HG03571 (cell line): ENCODE results near the gene SCO1.
"Not testable (repeated sequence)": the region's sequence is repeated elsewhere in the genome, so short reads cannot be mapped to it uniquely, and the experiment has no call there.

ENCODE experiments used
- ATAC-seq: cut with Tn5 transposase; IDR thresholded peaks from one replicate; pipeline ENCODE4 v1.9.1; 2021; ENCODE audit not compliant: unreplicated experiment

The SCO1 gene

GRCh38 chr17:10726196-10726595 lies 28.9 kb upstream of the SCO1 start:
- ATAC-seq = no peak

GRCh38 chr17:10725262-10725661 lies 27.9 kb upstream of the SCO1 start:
- no peak for ATAC-seq

- no peak for ATAC-seq
Measured at GRCh38 chr17:10724546-10725195, 27.3 kb upstream of the SCO1 start.

GRCh38 chr17:10718547-10718946 lies 21.2 kb upstream of the SCO1 start:
- no peak for ATAC-seq

DNA sequence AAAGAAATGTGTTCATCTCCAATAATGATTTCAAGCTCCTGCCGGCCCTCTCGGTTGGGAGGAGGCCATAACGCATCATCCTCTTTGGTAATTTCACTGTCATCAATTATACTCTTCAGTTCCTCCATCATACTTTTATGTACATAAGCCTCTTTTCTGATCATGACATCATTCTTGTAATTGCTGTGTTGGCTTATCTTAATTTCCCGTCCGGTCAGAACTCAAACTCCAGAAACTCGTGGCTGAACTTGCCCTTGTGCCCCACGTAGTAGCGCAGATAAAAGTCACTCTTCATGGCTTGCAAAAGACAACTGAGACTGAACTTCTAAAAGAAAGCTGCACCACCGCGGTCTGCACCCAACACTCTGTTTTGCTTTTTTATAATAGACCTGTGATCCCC lies 18.9 kb upstream of the SCO1 start:
- no peak for ATAC-seq

GRCh38 chr17:10713318-10713717 lies 16.0 kb upstream of the SCO1 start:
- no peak for ATAC-seq

DNA sequence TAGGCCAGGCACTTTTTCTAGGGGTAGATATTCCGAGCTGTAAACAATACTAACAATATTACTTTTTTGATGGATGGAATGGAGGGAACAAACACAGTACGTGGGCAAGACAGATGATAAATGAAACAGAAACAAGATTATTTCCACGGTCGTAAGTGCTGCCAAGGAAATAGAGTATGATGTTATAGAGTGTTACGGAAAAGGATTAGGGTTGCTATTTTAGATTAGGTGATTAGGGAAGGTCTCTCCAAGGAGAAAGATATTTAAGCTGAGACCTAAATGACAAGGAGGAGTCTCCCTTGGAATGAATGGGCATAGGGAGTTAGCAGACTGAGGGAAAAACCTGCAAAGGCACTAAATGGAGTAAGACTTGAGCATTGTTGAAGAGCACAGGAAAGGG lies 8.4 kb upstream of the SCO1 start:
- ATAC-seq = no peak

GRCh38 chr17:10702574-10702973 lies 5.2 kb upstream of the SCO1 start:
- no peak for ATAC-seq

GRCh38 chr17:10699856-10700255 lies 2.5 kb upstream of the SCO1 start:
- no peak for ATAC-seq

DNA sequence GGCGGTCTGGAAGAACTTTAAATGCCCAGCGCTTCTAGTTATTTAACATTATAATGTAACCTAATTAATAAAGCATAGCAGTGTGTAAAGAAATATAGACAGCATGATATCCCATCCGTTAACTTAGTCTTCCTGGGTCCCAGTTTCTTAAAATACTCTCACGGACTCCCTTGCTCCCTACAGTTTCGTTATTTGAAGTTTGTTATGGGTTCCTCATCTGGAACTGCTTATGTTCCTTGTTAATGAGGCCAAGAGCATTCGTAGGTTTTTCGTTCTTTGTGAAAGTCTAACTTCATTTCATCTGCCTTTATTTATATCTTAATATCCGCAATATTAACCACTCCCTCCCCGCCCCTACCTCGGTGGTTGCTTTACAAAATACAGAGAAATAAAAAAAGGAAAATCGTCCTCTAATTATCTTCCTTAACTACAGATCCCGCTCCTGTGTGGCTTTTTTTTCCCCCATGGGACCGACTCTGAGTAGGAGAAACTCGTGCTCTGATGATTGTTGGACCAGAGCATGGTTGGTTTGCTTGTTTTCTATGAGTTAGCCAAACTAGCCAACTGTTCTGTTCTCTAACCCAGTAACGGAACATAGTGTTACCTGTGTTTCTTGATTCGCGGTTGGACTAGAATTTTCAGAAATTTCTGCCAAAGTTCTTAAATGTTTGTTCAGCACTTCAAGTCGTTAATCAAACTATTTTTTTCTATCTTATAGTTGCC lies 924 bp upstream of the SCO1 start:
- ATAC-seq = no peak

- not testable (repeated sequence) for ATAC-seq
Measured at GRCh38 chr17:10695875-10696407, 1.4 kb downstream of the SCO1 start.

GRCh38 chr17:10687499-10687898 lies 9.8 kb downstream of the SCO1 start:
- no peak for ATAC-seq

DNA sequence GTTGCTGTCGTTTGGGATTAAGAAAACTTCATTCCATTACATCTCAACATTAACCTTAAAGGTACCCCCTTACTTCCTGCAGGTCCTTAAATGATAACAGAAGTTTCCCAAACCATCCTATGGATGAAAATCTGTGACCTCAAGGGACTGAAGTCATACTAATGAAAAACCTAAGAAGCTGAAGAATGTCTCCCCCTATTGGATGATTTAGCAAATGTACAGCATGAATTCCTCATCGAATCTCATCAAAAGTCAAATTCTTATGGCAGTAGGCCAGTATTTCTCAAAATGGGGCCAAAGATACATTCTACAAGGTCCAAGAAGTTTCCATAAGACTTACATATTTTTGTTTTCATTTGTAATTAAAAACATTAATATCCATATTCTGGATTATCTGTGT lies 13.5 kb downstream of the SCO1 start:
- no peak for ATAC-seq

DNA sequence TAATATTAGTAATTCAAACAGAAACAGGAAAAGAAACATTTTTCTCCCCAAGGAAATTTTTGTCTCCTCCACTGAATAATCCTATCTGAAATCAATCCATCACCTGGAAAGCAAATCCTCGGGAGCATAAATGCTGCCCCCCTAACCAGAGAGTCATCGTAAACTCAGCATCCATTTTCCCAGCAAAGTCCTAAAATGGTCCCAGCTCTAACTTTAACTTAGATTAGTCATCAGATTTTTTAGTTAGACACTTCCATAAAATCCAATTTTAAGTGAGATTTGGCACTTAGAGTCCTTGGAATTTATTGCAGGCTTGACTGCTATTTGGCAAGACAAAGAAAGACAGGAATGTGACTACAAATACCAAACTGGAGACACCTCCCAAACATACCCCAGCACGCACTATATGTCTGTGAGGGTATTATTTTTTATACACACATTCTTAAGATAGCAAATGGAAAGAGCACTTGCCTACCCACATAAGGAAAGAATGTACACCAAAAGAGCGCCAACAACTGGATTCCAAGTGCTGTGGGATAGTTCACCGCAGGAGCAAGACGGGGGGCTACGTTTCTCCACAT lies 15.4 kb downstream of the SCO1 start:
- ATAC-seq = no peak

DNA sequence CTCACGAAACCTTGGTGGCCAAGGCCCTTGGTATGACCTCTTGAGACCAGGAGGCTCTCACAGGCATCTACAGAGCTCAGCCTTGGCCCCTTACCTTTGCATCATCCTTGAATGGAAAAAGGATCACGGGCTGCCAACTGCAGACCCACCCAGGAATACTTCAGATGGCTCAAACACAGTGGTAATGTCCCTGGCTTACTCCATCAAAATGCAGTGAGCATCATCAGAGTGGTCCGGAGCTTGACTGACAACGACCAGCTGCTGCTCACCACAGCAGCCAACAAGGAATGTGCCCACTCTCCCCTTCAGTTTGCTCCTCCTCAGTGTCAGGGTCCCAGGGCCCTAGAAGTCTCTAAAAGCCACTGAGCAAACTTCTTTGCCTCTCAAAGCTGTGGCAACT lies 22.6 kb downstream of the SCO1 start:
- no peak for ATAC-seq

GRCh38 chr17:10673312-10673711 lies 24.0 kb downstream of the SCO1 start:
- ATAC-seq = no peak

- ATAC-seq = no peak
Measured at GRCh38 chr17:10668775-10669174, 28.6 kb downstream of the SCO1 start.

DNA sequence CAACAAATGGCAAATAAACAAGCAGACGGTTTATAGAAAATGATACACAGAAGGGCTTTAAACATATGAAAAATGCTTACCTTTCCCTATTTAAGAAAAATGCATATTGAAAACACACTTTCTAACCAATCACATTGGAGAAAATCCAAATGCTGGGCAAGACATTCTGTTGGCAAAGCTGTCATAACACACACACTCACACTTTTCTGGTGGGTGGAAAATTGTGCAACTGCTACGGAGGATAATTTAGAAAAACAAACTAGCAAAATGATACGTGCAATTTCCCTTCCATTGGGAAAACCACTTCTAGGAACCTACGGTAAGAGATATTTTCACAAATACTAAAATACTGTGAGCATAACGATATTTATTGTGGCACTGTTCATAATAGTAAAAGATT lies 30.4 kb downstream of the SCO1 start:
- no peak for ATAC-seq

GRCh38 chr17:10664571-10664970 lies 32.8 kb downstream of the SCO1 start:
- ATAC-seq = no peak

DNA sequence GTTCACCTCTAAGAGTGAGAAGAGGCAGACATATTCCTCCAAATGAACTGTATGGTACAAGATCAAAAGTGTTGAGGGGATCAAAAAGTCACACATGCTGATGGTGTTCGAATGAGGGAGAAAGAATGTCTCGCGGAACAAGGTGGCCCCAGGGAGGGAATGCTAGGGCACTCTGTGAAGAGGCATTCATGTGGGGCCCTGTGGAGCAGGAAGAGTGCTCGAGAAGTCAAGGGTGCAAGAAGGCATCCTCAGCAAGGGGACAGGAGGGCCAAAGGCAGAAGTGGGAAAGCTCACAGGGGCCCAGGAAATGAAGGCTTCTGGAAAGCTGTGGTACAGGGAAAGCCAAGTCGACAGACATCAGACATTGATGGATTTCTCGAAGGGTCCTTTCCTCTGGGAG lies 34.1 kb downstream of the SCO1 start:
- no peak for ATAC-seq

- no peak for ATAC-seq
Measured at GRCh38 chr17:10661437-10661836, 35.9 kb downstream of the SCO1 start.

DNA sequence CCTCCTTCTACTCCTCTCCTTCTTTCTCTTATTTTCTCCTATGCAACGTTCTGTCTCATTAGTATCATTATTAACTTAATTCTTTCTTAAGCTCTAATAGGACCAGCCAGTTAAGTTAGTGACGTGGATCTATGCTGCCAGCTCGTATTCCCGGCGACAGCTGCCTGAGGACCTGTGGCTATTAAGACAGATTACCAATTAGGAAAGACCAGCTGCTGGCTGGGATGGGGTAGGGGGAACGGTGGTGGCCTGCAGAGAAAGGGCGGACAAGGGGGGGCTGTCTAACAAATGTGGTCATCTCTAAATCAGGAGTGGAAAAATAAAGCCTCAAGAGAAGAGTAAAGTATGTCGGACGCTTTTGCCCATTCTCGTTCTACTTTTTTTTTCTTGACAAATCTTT lies 39.5 kb downstream of the SCO1 start:
- no peak for ATAC-seq
